ENCODE results near the gene ALKBH5. TPM values are rescaled to one million over a fixed set of nuclear protein-coding genes. Genes with fewer than 3 reads are reported as not detected.
A peak's percentile ranks its signal among the peaks of the same experiment; 100 is the strongest.

The ALKBH5 gene
- total and polyA plus RNA-seq, 9 of the 15 experiments (the other 6 are each of a cell fraction or from before 2014, with no cell fraction given), result 11.4 to 70.0 (median 47.4) TPM

GRCh38 chr17:18225642-18226283 lies 42.1 kb downstream of the ALKBH5 start (continued):
- TF ChIP-seq VEZF1 (CRISPR knock-in tag; IDR thresholded peaks at IDR 0.05) (peak; percentile 60), HNRNPL (IDR thresholded peaks at IDR 0.05; ENCODE audit: low read depth, low read length) (no peak), HDAC1 (IDR thresholded peaks at IDR 0.05) (0 out of 4 replicates have a peak, but pooled peaks of 1 of the 2 experiments have one; percentile 24), CCNT2 (IDR thresholded peaks at IDR 0.05; ENCODE audit: borderline replicate concordance, extremely low read depth, insufficient read length, low read depth, low read length) (peak; percentile 0), ARHGAP35 (IDR thresholded peaks at IDR 0.05; ENCODE audit: partially characterized antibody) (no peak), REST (IDR thresholded peaks at IDR 0.05; ENCODE audit: borderline replicate concordance) (no peak), REST (CRISPR knock-in tag; IDR thresholded peaks at IDR 0.05; ENCODE audit: low read depth) (no peak), LCOR (CRISPR knock-in tag; IDR thresholded peaks at IDR 0.05) (no peak), HDGF (IDR thresholded peaks at IDR 0.05) (no peak), POLR3A (IDR thresholded peaks at IDR 0.05; ENCODE audit: borderline replicate concordance, extremely low read depth, insufficient read depth, insufficient read length) (no peak), CREB1 (IDR thresholded peaks at IDR 0.05) (peak; percentile 68), CREB1 (CRISPR knock-in tag; IDR thresholded peaks at IDR 0.05) (no peak), FUS (optimal IDR thresholded peaks at IDR 0.05; ENCODE audit: low read depth, low read length) (no peak), E2F8 (IDR thresholded peaks at IDR 0.05; ENCODE audit: low read depth, partially characterized antibody) (no peak), PHF20 (IDR thresholded peaks at IDR 0.05; ENCODE audit: partially characterized antibody) (no peak), XRCC4 (IDR thresholded peaks at IDR 0.05; ENCODE audit: extremely low read depth, insufficient read depth, insufficient read length) (no peak), HIVEP1 (CRISPR knock-in tag; IDR thresholded peaks at IDR 0.05) (no peak)
